Central memory CD8-positive, alpha-beta T cell (primary cell): ENCODE measurements around the gene SEMA3A.

ENCODE experiments used
- ATAC-seq: fragments of 150-1000 bp; cut with Tn5 transposase; replicated peaks from 2 replicates; pipeline ENCODE4 v1.10.0; 2022; ENCODE audit warnings: mild to moderate bottlenecking, moderate FRiP score, moderate number of reproducible peaks; ENCODE audit not compliant: poor library complexity, severe bottlenecking; ENCODE audit errors: extremely low read depth
- DNase-seq, 2 donors: peaks; one replicate each; pipeline ENCODE4 v3.0.0; 2021; ENCODE audit warnings: low spot score in 2 of 2
- H3K27ac Mint-ChIP-seq: one replicate; pipeline ENCODE4 v1.8.0; 2022; ENCODE audit warnings: low read depth, mild to moderate bottlenecking, moderate library complexity, mixed read lengths
- H3K27me3 Mint-ChIP-seq: one replicate; pipeline ENCODE4 v1.8.0; 2022; ENCODE audit warnings: mixed read lengths
- H3K36me3 Mint-ChIP-seq: one replicate; pipeline ENCODE4 v1.8.0; 2022; ENCODE audit warnings: mild to moderate bottlenecking, moderate library complexity, mixed read lengths; ENCODE audit not compliant: insufficient read depth
- H3K4me1 Mint-ChIP-seq: one replicate; pipeline ENCODE4 v1.8.0; 2022; ENCODE audit warnings: mixed read lengths
- H3K4me3 Mint-ChIP-seq: one replicate; pipeline ENCODE4 v1.8.0; 2022; ENCODE audit warnings: mild to moderate bottlenecking, moderate library complexity, mixed read lengths
- H3K9me3 Mint-ChIP-seq: one replicate; pipeline ENCODE4 v1.8.0; 2022; ENCODE audit warnings: mixed read lengths

SEMA3A gene

GRCh38 chr7:83941300-83941699, 253.3 kb downstream of the SEMA3A start:
- no peak for ATAC-seq
- Mint-ChIP-seq H3K4me1 (no peaks in the 10 kb centered on the region), H3K4me3 (no peak overlapping the region), H3K9me3 (peaks cover 10% of the 10 kb centered on the region), H3K27me3 (no peaks in the 10 kb centered on the region), H3K36me3 (no peaks in the 10 kb centered on the region), H3K27ac (no peak overlapping the region)
- DNase-seq: no peak

GRCh38 chr7:83937930-83938329, 256.7 kb downstream of the SEMA3A start:
- Mint-ChIP-seq H3K27me3 (no peaks in the 10 kb centered on the region), H3K4me3 (no peak overlapping the region), H3K36me3 (no peaks in the 10 kb centered on the region), H3K27ac (no peak overlapping the region), H3K9me3 (peaks cover 14% of the 10 kb centered on the region), H3K4me1 (no peaks in the 10 kb centered on the region)
- no peak for ATAC-seq
- DNase-seq: no peak

- no peak for DNase-seq
- Mint-ChIP-seq H3K4me1 (no peaks in the 10 kb centered on the region), H3K27ac (no peak overlapping the region), H3K27me3 (no peaks in the 10 kb centered on the region), H3K9me3 (peaks cover 14% of the 10 kb centered on the region), H3K4me3 (no peak overlapping the region), H3K36me3 (no peaks in the 10 kb centered on the region)
- no peak for ATAC-seq
Measured at GRCh38 chr7:83936056-83936708, 258.4 kb downstream of the SEMA3A start.

- DNase-seq (no peak), ATAC-seq (no peak)
- Mint-ChIP-seq H3K27me3 (no peaks in the 10 kb centered on the region), H3K4me1 (no peaks in the 10 kb centered on the region), H3K9me3 (peaks cover 10% of the 10 kb centered on the region), H3K27ac (no peak overlapping the region), H3K4me3 (no peak overlapping the region), H3K36me3 (no peaks in the 10 kb centered on the region)
Measured at GRCh38 chr7:83934118-83934734, 260.4 kb downstream of the SEMA3A start.

- H3K4me1 Mint-ChIP-seq: no peaks in the 10 kb centered on the region
- H3K27ac Mint-ChIP-seq: no peak overlapping the region
- no peak for ATAC-seq
- peaks cover 10% of the 10 kb centered on the region for H3K9me3 Mint-ChIP-seq
- DNase-seq: no peak
- H3K36me3 Mint-ChIP-seq: no peaks in the 10 kb centered on the region
- H3K4me3 Mint-ChIP-seq: no peak overlapping the region
- H3K27me3 Mint-ChIP-seq: no peaks in the 10 kb centered on the region
Measured at GRCh38 chr7:83931968-83932367, 262.6 kb downstream of the SEMA3A start.

- H3K4me3 Mint-ChIP-seq: no peak overlapping the region
Measured at GRCh38 chr7:83930262-83930661, 264.3 kb downstream of the SEMA3A start.

GRCh38 chr7:83925860-83926259, 268.7 kb downstream of the SEMA3A start:
- Mint-ChIP-seq H3K4me3 (no peak overlapping the region), H3K27ac (no peak overlapping the region), H3K27me3 (no peaks in the 10 kb centered on the region), H3K36me3 (no peaks in the 10 kb centered on the region), H3K9me3 (peaks cover 10% of the 10 kb centered on the region), H3K4me1 (no peaks in the 10 kb centered on the region)
- no peak for ATAC-seq
- DNase-seq: no peak

More at GRCh38 chr7:83930262-83930661, 264.3 kb downstream of the SEMA3A start:
- no peaks in the 10 kb centered on the region for H3K4me1 Mint-ChIP-seq
- ATAC-seq (no peak), DNase-seq (no peak)
- H3K27me3 Mint-ChIP-seq: no peaks in the 10 kb centered on the region
- no peaks in the 10 kb centered on the region for H3K36me3 Mint-ChIP-seq
- H3K27ac Mint-ChIP-seq: no peak overlapping the region
- H3K9me3 Mint-ChIP-seq: peaks cover 10% of the 10 kb centered on the region

GRCh38 chr7:83921941-83922607, 272.5 kb downstream of the SEMA3A start:
- ATAC-seq (no peak), DNase-seq (no peak)
- Mint-ChIP-seq H3K36me3 (no peaks in the 10 kb centered on the region), H3K4me1 (no peaks in the 10 kb centered on the region), H3K9me3 (peaks cover 15% of the 10 kb centered on the region), H3K4me3 (no peak overlapping the region), H3K27me3 (no peaks in the 10 kb centered on the region), H3K27ac (no peak overlapping the region)

- Mint-ChIP-seq H3K27ac (no peak overlapping the region), H3K4me3 (no peak overlapping the region), H3K27me3 (no peaks in the 10 kb centered on the region), H3K9me3 (peaks cover 15% of the 10 kb centered on the region), H3K36me3 (no peaks in the 10 kb centered on the region), H3K4me1 (no peaks in the 10 kb centered on the region)
- ATAC-seq: no peak
- DNase-seq: no peak
Measured at GRCh38 chr7:83921271-83921940, 273.2 kb downstream of the SEMA3A start.

- ATAC-seq (no peak), DNase-seq (no peak)
- Mint-ChIP-seq H3K4me3 (no peak overlapping the region), H3K9me3 (peaks cover 19% of the 10 kb centered on the region), H3K36me3 (no peaks in the 10 kb centered on the region), H3K4me1 (no peaks in the 10 kb centered on the region), H3K27ac (no peak overlapping the region), H3K27me3 (no peaks in the 10 kb centered on the region)
Measured at GRCh38 chr7:83918142-83918541, 276.4 kb downstream of the SEMA3A start.

- Mint-ChIP-seq H3K4me1 (no peaks in the 10 kb centered on the region), H3K27ac (no peak overlapping the region), H3K9me3 (peaks cover 14% of the 10 kb centered on the region), H3K27me3 (no peaks in the 10 kb centered on the region), H3K4me3 (no peak overlapping the region), H3K36me3 (no peaks in the 10 kb centered on the region)
- no peak for ATAC-seq
- DNase-seq: no peak
Measured at GRCh38 chr7:83913174-83913573, 281.4 kb downstream of the SEMA3A start.

GRCh38 chr7:83908526-83908925, 286.1 kb downstream of the SEMA3A start:
- ATAC-seq (no peak), DNase-seq (no peak)
- Mint-ChIP-seq H3K27me3 (no peaks in the 10 kb centered on the region), H3K4me1 (no peaks in the 10 kb centered on the region), H3K9me3 (peaks cover 18% of the 10 kb centered on the region), H3K27ac (no peak overlapping the region), H3K36me3 (no peaks in the 10 kb centered on the region), H3K4me3 (no peak overlapping the region)
